K562 (cell line): Measurements from ENCODE around the gene CCL3. TPM values are rescaled to one million over a fixed set of nuclear protein-coding genes. Genes with fewer than 3 reads are reported as not detected.

Experiments used
- ATAC-seq: fragments of 200-7000 bp; cut with Tn5 transposase; 3 replicates; pipeline ENCODE4 v1.9.1; 2020; ENCODE audit warnings: moderate library complexity
- BruUV-seq: library from RNA; stranded (reverse); fragments of 400-500 nt; replicated peaks from 2 replicates; lab custom pipeline; 2021; lab: Mats Ljungman, UMichigan
- CTCF ChIA-PET: fragments of 300-600 bp; formaldehyde crosslinking; extraction: SDS; loops from one replicate; lab custom pipeline; 2021; ENCODE audit warnings: low intra/inter-chr PET ratio; lab: Yijun Ruan, JAX
- POLR2A ChIA-PET: fragments of 300-600, 350-650 bp; sonication (Branson Sonifier 250); formaldehyde crosslinking; extraction: SDS; loops from one replicate; lab custom pipeline; 2021; ENCODE audit warnings: antibody characterized with exemption, inconsistent platforms; lab: Yijun Ruan, JAX
- DNase-seq, 4 experiments: peaks; one replicate each; pipeline versions ENCODE4 v3.0.0 to v3.0.0-alpha.2; 2011 to 2018; ENCODE audit warnings: low spot score in 3 of 4, mixed read lengths in 3 of 4; ENCODE audit errors: extremely low read depth in 1 of 4
- FAIRE-seq: peaks from 2 replicates; lab custom pipeline; 2011; peaks lifted over from hg19 to GRCh38; lab: Jason Lieb, UNC
- H2AFZ ChIP-seq: 2 replicates; pipeline ENCODE4 v1.6.0; 2011; ENCODE audit warnings: low read depth, low read length, control low read depth, inconsistent platforms
- H3K27ac ChIP-seq: fragments of 200-600 bp; 3 replicates; pipeline ENCODE4 v1.8.0; 2011; ENCODE audit warnings: low read depth, mild to moderate bottlenecking, control low read depth, inconsistent platforms, low read length, moderate library complexity, mixed read lengths; ENCODE audit errors: extremely low read depth
- H3K27me3 ChIP-seq, 2 experiments: fragments of 300-600 bp in 1 of 2; 2 replicates in 1 of 2; 3 replicates in 1 of 2; pipeline versions ENCODE4 v1.6.0 to v1.8.0; 2011; ENCODE audit warnings: inconsistent platforms in 2 of 2, low read length in 2 of 2, mild to moderate bottlenecking in 1 of 2, mixed read lengths in 1 of 2, moderate library complexity in 1 of 2; ENCODE audit not compliant: control insufficient read depth in 2 of 2, insufficient read depth in 2 of 2
- H3K36me3 ChIP-seq: fragments of 300-600 bp; 3 replicates; pipeline ENCODE4 v1.8.0; 2011; ENCODE audit warnings: mild to moderate bottlenecking, low read length, inconsistent platforms; ENCODE audit not compliant: control insufficient read depth, insufficient read depth
- H3K4me1 ChIP-seq, 2 experiments: fragments of 200-600 bp in 1 of 2; replicated peaks in 1 of 2; 2 replicates in 1 of 2; 3 replicates in 1 of 2; pipeline versions ENCODE4 v1.5.1 to v1.8.0; 2011; ENCODE audit warnings: inconsistent platforms in 2 of 2, low read length in 2 of 2, mild to moderate bottlenecking in 1 of 2, mixed read lengths in 1 of 2, moderate library complexity in 1 of 2; ENCODE audit not compliant: control insufficient read depth in 2 of 2, insufficient read depth in 2 of 2
- H3K4me2 ChIP-seq: 2 replicates; pipeline ENCODE4 v1.6.1; 2011; ENCODE audit warnings: low read length, control low read depth, inconsistent platforms, mixed read lengths; ENCODE audit not compliant: insufficient read depth
- H3K4me3 ChIP-seq: fragments of 200-600 bp; sonication (generic), shearing (Covaris generic); 2 replicates; pipeline ENCODE4 v1.5.1; 2016; ENCODE audit warnings: control low read depth, inconsistent platforms
- H3K79me2 ChIP-seq: fragments of 200-600 bp; 3 replicates; pipeline ENCODE4 v1.8.0; 2011; ENCODE audit warnings: low read length, inconsistent platforms; ENCODE audit not compliant: control insufficient read depth, insufficient read depth
- H3K9ac ChIP-seq, 2 experiments: 2 replicates each; pipeline versions ENCODE4 v1.6.0 to v1.6.1; 2011; ENCODE audit warnings: low read depth in 2 of 2, low read length in 2 of 2, control low read depth in 1 of 2, inconsistent platforms in 1 of 2, mild to moderate bottlenecking in 1 of 2, mixed read lengths in 1 of 2; ENCODE audit not compliant: insufficient read depth in 1 of 2
- H3K9me1 ChIP-seq: one replicate; pipeline ENCODE4 v1.6.0; 2011; ENCODE audit warnings: inconsistent platforms, mild to moderate bottlenecking, low read length, moderate library complexity; ENCODE audit not compliant: control insufficient read depth, insufficient read depth
- H3K9me3 ChIP-seq: replicated peaks from 2 replicates; pipeline ENCODE4 v1.5.1; 2011; ENCODE audit warnings: low read depth, low read length, inconsistent platforms; ENCODE audit not compliant: control insufficient read depth, insufficient read depth
- H4K20me1 ChIP-seq: replicated peaks from 2 replicates; pipeline ENCODE4 v1.6.1; 2011; ENCODE audit warnings: low read length, inconsistent platforms, mixed read lengths; ENCODE audit not compliant: control insufficient read depth, insufficient read depth
- BRD4 ChIP-seq: fragments of 200-600 bp; sonication (generic); IDR thresholded peaks from 2 replicates; pipeline ENCODE4 v1.6.1; 2017; ENCODE audit warnings: inconsistent platforms
- FOXO4 ChIP-seq: fragments of 450-650 bp; formaldehyde crosslinking; IDR thresholded peaks from 2 replicates; pipeline ENCODE4 v1.4.0; 2020; ENCODE audit warnings: mild to moderate bottlenecking, moderate library complexity
- NCOA1 ChIP-seq: fragments of 450-650 bp; IDR thresholded peaks from 2 replicates; pipeline ENCODE4 v1.6.1; 2016; ENCODE audit warnings: low read depth
- PKNOX1 ChIP-seq: fragments of 450-650 bp; IDR thresholded peaks from 2 replicates; pipeline ENCODE4 v1.6.1; 2016
- SAFB2 ChIP-seq: fragments of 200-400 bp; formaldehyde crosslinking; IDR thresholded peaks from 2 replicates; pipeline ENCODE4 v1.6.1; 2018; ENCODE audit warnings: borderline replicate concordance, low read length, low read depth, moderate library complexity; ENCODE audit not compliant: severe bottlenecking
- TAF9B ChIP-seq: fragments of 450-650 bp; IDR thresholded peaks from 2 replicates; pipeline ENCODE4 v1.6.1; 2018; ENCODE audit warnings: mild to moderate bottlenecking; ENCODE audit not compliant: partially characterized antibody
- THRB ChIP-seq: fragments of 450-650 bp; formaldehyde crosslinking; conservative IDR thresholded peaks from 2 replicates; pipeline ENCODE4 v1.4.0; 2022; ENCODE audit warnings: mild to moderate bottlenecking, missing genetic modification characterization
- ZFP91 ChIP-seq: sonication (generic); formaldehyde crosslinking; IDR thresholded peaks from 2 replicates; pipeline ENCODE4 v1.8.0; 2022; ENCODE audit warnings: mild to moderate bottlenecking, missing genetic modification reagents
- ZNF124 ChIP-seq: sonication (generic); formaldehyde crosslinking; IDR thresholded peaks from 2 replicates; pipeline ENCODE4 v1.8.1; 2022; ENCODE audit warnings: missing genetic modification reagents
- ZNF445 ChIP-seq: fragments of 250-450 bp; sonication (Bioruptor Pico); IDR thresholded peaks from 2 replicates; pipeline ENCODE4 v1.4.0; 2020; ENCODE audit warnings: low read depth, mild to moderate bottlenecking, moderate library complexity
- ZSCAN29 ChIP-seq: fragments of 450-650 bp; IDR thresholded peaks from 2 replicates; pipeline ENCODE4 v1.6.1; 2017
- WGBS: fragments of 100-300 bp; shearing (Covaris generic); methylation state at CpG from one replicate; pipeline ENCODE4 v1.1.6; 2016; ENCODE audit warnings: low coverage, mixed read lengths; ENCODE audit not compliant: insufficient coverage; ENCODE audit errors: missing lambda C conversion rate; 5-methylcytosine and 5-hydroxymethylcytosine counted together
- in situ Hi-C: fragments of 300-500 bp; cut with MboI; formaldehyde crosslinking; loops from 4 replicates; pipeline ENCODE4 v1.15.0; 2018; ENCODE audit warnings: inconsistent platforms, mixed read lengths
- intact Hi-C: fragments of 100-400 bp; cut with micrococcal nuclease; formaldehyde crosslinking; loops from 2 replicates; pipeline ENCODE4 v1.14.2; 2022
- polyA plus RNA-seq, 8 experiments: library from polyadenylated mRNA; depleted of rRNA in 4 of 8; stranded (reverse) in 5 of 8; unstranded in 3 of 8; fragments of >200 nt; fragmentation: Nextera tagmentation in 2 of 8; fragmentation: Illumina TruSeq in 1 of 8; extraction: Ambion mirVana in 2 of 8; extraction: Trizol in 1 of 8; gene quantifications; 2 replicates each; pipeline versions ENCODE4 v1.2.1 to v1.2.3, GENCODE V29; 2011 to 2014; ENCODE audit warnings: inconsistent platforms in 1 of 8, missing spikeins in 1 of 8
- total RNA-seq, 7 experiments: library from RNA; depleted of rRNA in 6 of 7; stranded (reverse); fragments of >200 nt in 6 of 7; fragmentation: Illumina TruSeq in 2 of 7; extraction: Trizol in 2 of 7; gene quantifications; 2 replicates each; pipeline versions ENCODE4 v1.2.1 to v1.2.3, GENCODE V29; 2011 to 2021; ENCODE audit warnings: low replicate concordance in 1 of 7

The CCL3 gene
- total and polyA plus RNA-seq, 9 of the 15 experiments (the other 6 are each of a cell fraction or from before 2014, with no cell fraction given) = 0.58 TPM; not detected in 8

- H3K4me2 ChIP-seq = no peak overlapping the region
- H3K4me1 ChIP-seq = no peaks in the 10 kb centered on the region
- H2AFZ ChIP-seq = no peak overlapping the region
- no peak for ATAC-seq
- ChIA-PET CTCF (no interaction called here), POLR2A (interaction anchor here (0.5 to 0.6 kb wide), 2 partner anchors 803 to 1595 kb away, joined by 4 to 5 read pairs; no protein-coding TSS in a partner anchor)
- BruUV-seq = no TSS peak
- no peaks in the 10 kb centered on the region for H3K36me3 ChIP-seq
- intact Hi-C loops (no loop called here), in situ Hi-C loops (loop anchor here (5.0 kb wide), 1 partner anchor 164 kb away; no protein-coding TSS in a partner anchor)
- DNase-seq = no peak
- no peak overlapping the region for H3K4me3 ChIP-seq
- H3K27ac ChIP-seq = no peak overlapping the region
- H4K20me1 ChIP-seq = no peaks in the 10 kb centered on the region
- no peak overlapping the region for H3K9ac ChIP-seq
- H3K9me1 ChIP-seq = no peaks in the 10 kb centered on the region
- 0% methylated on average over 1 of the region's 1 CpG for WGBS
- no peak for FAIRE-seq
- H3K9me3 ChIP-seq = no peaks in the 10 kb centered on the region
- H3K79me2 ChIP-seq = no peaks in the 10 kb centered on the region
- H3K27me3 ChIP-seq = no peaks in the 10 kb centered on the region; a peak in 1 of 5 replicates
- TF ChIP-seq THRB (CRISPR knock-in tag) = no peak
- no peak for TF ChIP-seq ZSCAN29
- no peak for TF ChIP-seq NCOA1
- TF ChIP-seq PKNOX1 = no peak
- no peak for TF ChIP-seq FOXO4
- no peak for TF ChIP-seq ZNF445 (CRISPR knock-in tag)
- no peak for TF ChIP-seq ZNF124
- no peak for TF ChIP-seq TAF9B
- TF ChIP-seq ZFP91 (CRISPR knock-in tag) = no peak
- TF ChIP-seq SAFB2 = no peak
- TF ChIP-seq BRD4 = no peak
- TF ChIP-seq, all 486 proteins: peak for 0
Observed at GRCh38 chr17:36136036-36136435, 46.1 kb upstream of the CCL3 start.
